Skeletal muscle satellite cell (primary cell): ENCODE data around the gene ASPSCR1.

Source experiments
- H3K27me3 ChIP-seq: 2 replicates; pipeline ENCODE4 v1.7.0; 2013; ENCODE audit warnings: low read length; ENCODE audit not compliant: control insufficient read depth, insufficient read depth
- H3K36me3 ChIP-seq: 2 replicates; pipeline ENCODE4 v1.7.0; 2013; ENCODE audit warnings: mild to moderate bottlenecking, control low read depth, low read length; ENCODE audit not compliant: insufficient read depth
- H3K4me1 ChIP-seq: 2 replicates; pipeline ENCODE4 v1.7.0; 2013; ENCODE audit warnings: low read length; ENCODE audit not compliant: control insufficient read depth, insufficient read depth
- H3K4me2 ChIP-seq: 2 replicates; pipeline ENCODE4 v1.7.0; 2013; ENCODE audit warnings: mild to moderate bottlenecking, low read length
- H3K4me3 ChIP-seq: 2 replicates; pipeline ENCODE4 v1.7.0; 2013; ENCODE audit warnings: low read length
- H3K9ac ChIP-seq: 2 replicates; pipeline ENCODE4 v1.7.0; 2013; ENCODE audit warnings: mild to moderate bottlenecking, low read depth, low read length, moderate library complexity
- H3K9me3 ChIP-seq: replicated peaks from 2 replicates; pipeline ENCODE4 v1.7.0; 2013; ENCODE audit warnings: mild to moderate bottlenecking, control low read depth, low read length

The ASPSCR1 gene

GRCh38 chr17:82000803-82001570 is 23.6 kb downstream of the ASPSCR1 start:
- no peaks in the 10 kb centered on the region for H3K27me3 ChIP-seq
- no peaks in the 10 kb centered on the region for H3K9me3 ChIP-seq
- peaks cover 8% of the 10 kb centered on the region for H3K36me3 ChIP-seq
- H3K4me2 ChIP-seq, result no peak overlapping the region
- peaks cover 35% of the 10 kb centered on the region for H3K4me1 ChIP-seq
- no peak overlapping the region for H3K9ac ChIP-seq
- H3K4me3 ChIP-seq, result no peak overlapping the region

GRCh38 chr17:82001571-82002056 is 24.2 kb downstream of the ASPSCR1 start:
- no peak overlapping the region for H3K4me2 ChIP-seq
- no peak overlapping the region for H3K4me3 ChIP-seq
- H3K36me3 ChIP-seq, result peaks cover 4% of the 10 kb centered on the region
- H3K9me3 ChIP-seq, result no peaks in the 10 kb centered on the region
- H3K4me1 ChIP-seq, result peaks cover 41% of the 10 kb centered on the region
- H3K9ac ChIP-seq, result no peak overlapping the region
- no peaks in the 10 kb centered on the region for H3K27me3 ChIP-seq

GRCh38 chr17:82003411-82004381 is 26.3 kb downstream of the ASPSCR1 start:
- Histone ChIP-seq H3K4me1 (peaks cover 56% of the 10 kb centered on the region), H3K9ac (peak overlapping the region; percentile 5), H3K27me3 (no peaks in the 10 kb centered on the region), H3K4me3 (no peak overlapping the region), H3K4me2 (peak overlapping the region; percentile 62), H3K36me3 (no peaks in the 10 kb centered on the region), H3K9me3 (no peaks in the 10 kb centered on the region)

- no peaks in the 10 kb centered on the region for H3K9me3 ChIP-seq
- no peak overlapping the region for H3K9ac ChIP-seq
- H3K4me2 ChIP-seq, result peak overlapping the region; percentile 52
- H3K27me3 ChIP-seq, result no peaks in the 10 kb centered on the region
- no peaks in the 10 kb centered on the region for H3K36me3 ChIP-seq
- peaks cover 56% of the 10 kb centered on the region for H3K4me1 ChIP-seq
- no peak overlapping the region for H3K4me3 ChIP-seq
These were observed 27.4 kb downstream of the ASPSCR1 start for GRCh38 chr17:82004517-82005455.

- Histone ChIP-seq H3K4me2 (no peak overlapping the region), H3K36me3 (no peaks in the 10 kb centered on the region), H3K4me1 (peaks cover 56% of the 10 kb centered on the region), H3K9ac (no peak overlapping the region), H3K4me3 (no peak overlapping the region), H3K27me3 (no peaks in the 10 kb centered on the region), H3K9me3 (no peaks in the 10 kb centered on the region)
These were observed 28.4 kb downstream of the ASPSCR1 start for GRCh38 chr17:82005701-82006348.

- H3K9ac ChIP-seq, result no peak overlapping the region
- H3K4me3 ChIP-seq, result no peak overlapping the region
- H3K4me2 ChIP-seq, result peak overlapping the region; percentile 40
- peaks cover 52% of the 10 kb centered on the region for H3K4me1 ChIP-seq
- H3K27me3 ChIP-seq, result no peaks in the 10 kb centered on the region
- H3K9me3 ChIP-seq, result no peaks in the 10 kb centered on the region
- no peaks in the 10 kb centered on the region for H3K36me3 ChIP-seq
These were observed 29.2 kb downstream of the ASPSCR1 start for GRCh38 chr17:82006468-82007227.

- H3K9ac ChIP-seq, result no peak overlapping the region
- H3K4me2 ChIP-seq, result no peak overlapping the region
- H3K9me3 ChIP-seq, result no peaks in the 10 kb centered on the region
- H3K4me3 ChIP-seq, result no peak overlapping the region
- H3K36me3 ChIP-seq, result no peaks in the 10 kb centered on the region
- H3K4me1 ChIP-seq, result peaks cover 52% of the 10 kb centered on the region
- H3K27me3 ChIP-seq, result no peaks in the 10 kb centered on the region
These were observed 29.7 kb downstream of the ASPSCR1 start for GRCh38 chr17:82007228-82007494.

- Histone ChIP-seq H3K4me2 (no peak overlapping the region), H3K9ac (no peak overlapping the region), H3K9me3 (no peaks in the 10 kb centered on the region)
These were observed 30.2 kb downstream of the ASPSCR1 start for GRCh38 chr17:82007495-82008257.

GRCh38 chr17:82008258-82008940 is 31.0 kb downstream of the ASPSCR1 start:
- no peak overlapping the region for H3K4me3 ChIP-seq
- no peak overlapping the region for H3K4me2 ChIP-seq
- H3K4me1 ChIP-seq, result peaks cover 44% of the 10 kb centered on the region
- no peaks in the 10 kb centered on the region for H3K36me3 ChIP-seq
- no peak overlapping the region for H3K9ac ChIP-seq
- no peaks in the 10 kb centered on the region for H3K27me3 ChIP-seq
- no peaks in the 10 kb centered on the region for H3K9me3 ChIP-seq

More at GRCh38 chr17:82007495-82008257, 30.2 kb downstream of the ASPSCR1 start:
- H3K27me3 ChIP-seq, result no peaks in the 10 kb centered on the region
- H3K4me1 ChIP-seq, result peaks cover 51% of the 10 kb centered on the region
- no peaks in the 10 kb centered on the region for H3K36me3 ChIP-seq
- H3K4me3 ChIP-seq, result no peak overlapping the region
